T-helper 1 cell treated with Interleukin-12 subunit alpha and Interleukin-12 subunit beta and Interleukin-4 antibody, amounts not matched to agents 30 ng/mL and 1 ng/mL, for 36 hours (primary cell): ENCODE results near the gene REC114. TPM values are rescaled to one million over a fixed set of nuclear protein-coding genes. Genes with fewer than 3 reads are reported as not detected.

Source experiments
- intact Hi-C: fragments of 100-400 bp; cut with micrococcal nuclease; formaldehyde crosslinking; loops from one replicate; pipeline ENCODE4 v1.15.1; 2024
- total RNA-seq: library from RNA; stranded (reverse); gene quantifications from 2 replicates; pipeline ENCODE4 v1.2.3, GENCODE V29; 2022

REC114 gene
- total RNA-seq, 1 donor from 2014 or later = not detected

GRCh38 chr15:73601451-73602445 lies 158.8 kb downstream of the REC114 start:
- intact Hi-C loops = loop anchor here (5.0 kb wide), 1 partner anchor 39 kb away; no protein-coding TSS in a partner anchor

GRCh38 chr15:73602446-73602843 lies 159.5 kb downstream of the REC114 start:
- intact Hi-C loops = loop anchor here (5.0 kb wide), 1 partner anchor 40 kb away; no protein-coding TSS in a partner anchor

DNA sequence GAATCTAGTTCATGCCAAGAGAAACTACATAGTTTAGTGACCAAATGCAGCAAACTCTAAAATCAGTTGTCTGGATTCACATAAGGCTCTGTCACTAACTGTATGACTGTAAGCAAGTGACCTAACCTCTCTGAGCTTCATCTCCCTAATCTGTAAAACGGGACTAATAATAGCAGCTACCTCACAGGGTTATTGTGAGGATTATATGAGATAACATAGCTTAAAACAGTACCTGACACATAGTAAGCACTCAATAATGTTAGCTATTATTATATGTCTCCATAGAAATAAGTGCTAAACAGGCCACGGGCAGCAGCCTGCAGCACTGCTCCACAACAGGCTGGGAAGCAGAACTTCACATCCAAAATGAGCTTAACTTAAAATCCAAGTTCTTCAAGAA lies 160.0 kb downstream of the REC114 start:
- intact Hi-C loops = loop anchor here (5.0 kb wide), 1 partner anchor 41 kb away; no protein-coding TSS in a partner anchor

DNA sequence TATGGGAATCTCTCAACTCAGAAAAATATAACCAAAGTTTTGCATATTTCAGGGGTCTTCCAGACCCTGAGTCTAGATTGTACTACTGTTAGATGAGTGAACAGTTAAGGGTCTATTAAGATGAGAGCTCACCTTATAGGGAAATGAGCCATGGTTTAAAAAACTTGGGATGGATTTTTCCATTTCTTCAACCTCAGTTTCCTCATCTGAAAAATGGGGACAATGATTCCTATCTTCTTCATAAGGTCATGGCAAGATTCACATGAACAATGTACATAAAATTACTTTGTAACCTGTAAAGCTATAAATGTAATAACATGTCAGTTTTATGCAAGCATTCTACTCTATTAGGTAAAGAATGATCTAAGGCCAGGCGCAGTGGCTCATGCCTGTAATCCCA lies 161.5 kb downstream of the REC114 start:
- intact Hi-C loops = loop anchor here (5.0 kb wide), 1 partner anchor 42 kb away; no protein-coding TSS in a partner anchor

GRCh38 chr15:73605759-73606436 lies 162.9 kb downstream of the REC114 start:
- intact Hi-C loops = no loop called here

- intact Hi-C loops = no loop called here
These were observed 164.4 kb downstream of the REC114 start for GRCh38 chr15:73607405-73607804.

DNA sequence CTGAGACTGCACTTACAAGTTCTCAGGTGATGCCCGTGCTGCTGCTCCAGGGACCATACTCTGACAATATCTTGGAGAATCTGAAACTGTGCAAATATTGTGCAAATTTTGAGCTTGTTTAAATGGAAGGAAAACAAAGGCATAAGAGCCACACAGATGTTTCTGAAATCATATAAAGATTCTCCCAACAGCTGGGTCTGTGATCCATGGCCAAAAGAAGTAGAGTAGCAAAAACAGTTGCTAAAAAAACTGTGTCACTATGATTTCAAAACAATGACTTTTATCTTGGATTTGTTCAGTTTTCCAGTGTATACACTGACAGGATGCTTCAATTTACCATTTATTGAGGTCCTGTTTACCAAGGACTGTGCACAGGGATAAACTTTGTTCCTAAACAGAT lies 164.9 kb downstream of the REC114 start:
- intact Hi-C loops = loop anchor here (2.0 kb wide), 1 partner anchor 13 kb away; no protein-coding TSS in a partner anchor

DNA sequence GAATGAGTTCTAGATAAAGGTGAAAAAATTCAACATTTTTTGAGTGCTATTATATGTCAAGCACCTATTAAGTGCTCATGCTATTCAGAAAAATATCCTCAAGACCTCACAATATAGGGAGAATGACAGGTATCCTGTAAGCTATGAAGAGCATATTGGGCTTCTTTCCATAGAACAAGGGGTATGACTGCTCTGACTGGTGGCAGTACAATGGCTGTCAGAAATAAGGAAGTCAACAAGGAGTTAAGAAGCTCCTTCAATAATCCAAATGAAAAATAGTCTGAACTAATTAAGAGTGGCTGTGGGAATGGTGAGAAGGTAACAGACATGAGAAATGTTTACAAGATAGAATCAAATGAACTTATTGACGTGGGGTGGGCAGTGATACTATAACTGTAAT lies 165.5 kb downstream of the REC114 start:
- intact Hi-C loops = loop anchor here (2.0 kb wide), 1 partner anchor 14 kb away; no protein-coding TSS in a partner anchor

- intact Hi-C loops = loop anchor here (2.0 kb wide), 1 partner anchor 14 kb away; no protein-coding TSS in a partner anchor
These were observed 166.0 kb downstream of the REC114 start for GRCh38 chr15:73608941-73609340.

Other genes starting within 250 kb of the REC114 start
- not detected in 2 replicates for gene HCN4, start 74.2 kb upstream of the REC114 start, total RNA-seq
- 83.2 and 90.2 TPM in 2 replicates for gene NPTN, start 190.2 kb downstream of the REC114 start, total RNA-seq
- 5.1 and 5.6 TPM in 2 replicates for gene CD276, start 241.2 kb downstream of the REC114 start, total RNA-seq